Loucy (cell line): ENCODE data around the gene NKTR.

Source experiments
- EZH2phosphoT487 ChIP-seq: fragments of 200-600 bp; IDR thresholded peaks from 2 replicates; pipeline ENCODE4 v1.6.1; 2018; ENCODE audit warnings: antibody characterized with exemption, mild to moderate bottlenecking, moderate library complexity, borderline replicate concordance
- TF ChIP-seq, protein P1 (sequence below): fragments of 200-600 bp; sonication (generic); conservative IDR thresholded peaks from 2 replicates; pipeline ENCODE4 v1.5.1; 2014; ENCODE audit warnings: mild to moderate bottlenecking, antibody characterized with exemption, low read length

- TF ChIP-seq, protein P1, sequence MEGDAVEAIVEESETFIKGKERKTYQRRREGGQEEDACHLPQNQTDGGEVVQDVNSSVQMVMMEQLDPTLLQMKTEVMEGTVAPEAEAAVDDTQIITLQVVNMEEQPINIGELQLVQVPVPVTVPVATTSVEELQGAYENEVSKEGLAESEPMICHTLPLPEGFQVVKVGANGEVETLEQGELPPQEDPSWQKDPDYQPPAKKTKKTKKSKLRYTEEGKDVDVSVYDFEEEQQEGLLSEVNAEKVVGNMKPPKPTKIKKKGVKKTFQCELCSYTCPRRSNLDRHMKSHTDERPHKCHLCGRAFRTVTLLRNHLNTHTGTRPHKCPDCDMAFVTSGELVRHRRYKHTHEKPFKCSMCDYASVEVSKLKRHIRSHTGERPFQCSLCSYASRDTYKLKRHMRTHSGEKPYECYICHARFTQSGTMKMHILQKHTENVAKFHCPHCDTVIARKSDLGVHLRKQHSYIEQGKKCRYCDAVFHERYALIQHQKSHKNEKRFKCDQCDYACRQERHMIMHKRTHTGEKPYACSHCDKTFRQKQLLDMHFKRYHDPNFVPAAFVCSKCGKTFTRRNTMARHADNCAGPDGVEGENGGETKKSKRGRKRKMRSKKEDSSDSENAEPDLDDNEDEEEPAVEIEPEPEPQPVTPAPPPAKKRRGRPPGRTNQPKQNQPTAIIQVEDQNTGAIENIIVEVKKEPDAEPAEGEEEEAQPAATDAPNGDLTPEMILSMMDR = no peak
- TF ChIP-seq EZH2phosphoT487 = no peak
These were observed 56.5 kb downstream of the NKTR start for GRCh38 chr3:42656680-42657610.
